Loucy (cell line): ENCODE data around the gene PKP3.

ENCODE experiments used
- CTCF ChIP-seq: fragments of 200-600 bp; sonication (generic); conservative IDR thresholded peaks from 2 replicates; pipeline ENCODE4 v1.5.1; 2014; ENCODE audit warnings: mild to moderate bottlenecking, antibody characterized with exemption, low read length
- EZH2phosphoT487 ChIP-seq: fragments of 200-600 bp; IDR thresholded peaks from 2 replicates; pipeline ENCODE4 v1.6.1; 2018; ENCODE audit warnings: antibody characterized with exemption, mild to moderate bottlenecking, moderate library complexity, borderline replicate concordance

- TF ChIP-seq CTCF = no peak
- TF ChIP-seq EZH2phosphoT487 = no peak
Observed at GRCh38 chr11:371716-372590, 22.1 kb upstream of the PKP3 start.
